Lung (tissue), 12 donors: Measurements from ENCODE around the gene GAB2. TPM values are rescaled to one million over a fixed set of nuclear protein-coding genes. Genes with fewer than 3 reads are reported as not detected.
A peak's percentile ranks its signal among the peaks of the same experiment; 100 is the strongest.

ENCODE experiments used
- ATAC-seq: fragments of 200-7000 bp; cut with Tn5 transposase; one replicate; pipeline ENCODE4 v1.9.1; 2020; ENCODE audit warnings: moderate number of reproducible peaks; ENCODE audit not compliant: insufficient read depth, low FRiP score
- DNase-seq, 3 donors: peaks; one replicate each; pipeline ENCODE4 v3.0.0-alpha.2; 2013 to 2017
- H3K27ac ChIP-seq, 2 donors: one replicate each; pipeline ENCODE4 v1.5.1; 2013; ENCODE audit warnings: mild to moderate bottlenecking in 2 of 2, moderate library complexity in 2 of 2, control low read depth in 1 of 2, inconsistent platforms in 1 of 2, low read depth in 1 of 2, low read length in 1 of 2
- H3K27me3 ChIP-seq, 3 donors: one replicate each; pipeline ENCODE4 v1.5.1; 2013; ENCODE audit warnings: low read length in 2 of 3; ENCODE audit not compliant: control insufficient read depth in 3 of 3, insufficient read depth in 3 of 3
- H3K36me3 ChIP-seq, 4 donors: one replicate each; pipeline ENCODE4 v1.5.1; 2013; ENCODE audit warnings: low read length in 4 of 4, mild to moderate bottlenecking in 1 of 4, moderate library complexity in 1 of 4; ENCODE audit not compliant: control insufficient read depth in 4 of 4, insufficient read depth in 4 of 4
- H3K4me1 ChIP-seq, 5 donors: one replicate each; pipeline ENCODE4 v1.5.1; 2013; ENCODE audit warnings: low read length in 5 of 5, mild to moderate bottlenecking in 2 of 5, moderate library complexity in 1 of 5; ENCODE audit not compliant: control insufficient read depth in 5 of 5, insufficient read depth in 5 of 5
- H3K4me3 ChIP-seq: one replicate; pipeline ENCODE4 v1.5.1; 2013; ENCODE audit warnings: mild to moderate bottlenecking, control low read depth, moderate library complexity
- H3K9ac ChIP-seq, 2 donors: one replicate each; pipeline ENCODE4 v1.5.1; 2013; ENCODE audit warnings: low read length in 2 of 2, control low read depth in 1 of 2; ENCODE audit not compliant: insufficient read depth in 1 of 2
- H3K9me3 ChIP-seq, 4 donors: one replicate each; pipeline ENCODE4 v1.5.1; 2013; ENCODE audit warnings: low read length in 3 of 4, mild to moderate bottlenecking in 1 of 4, moderate library complexity in 1 of 4; ENCODE audit not compliant: control insufficient read depth in 4 of 4, insufficient read depth in 3 of 4
- WGBS, 2 donors: extraction: QIAGEN DNeasy Blood & Tissue Kit; methylation state at CpG; one replicate each; pipeline ENCODE4 v1.1.7; 2013; 5-methylcytosine and 5-hydroxymethylcytosine counted together
- polyA plus RNA-seq, 2 donors: library from polyadenylated mRNA; stranded (reverse); fragments of 200-250 nt; gene quantifications; one replicate each; pipeline ENCODE4 v1.2.1, GENCODE V29; 2013
- total RNA-seq, 2 donors: library from RNA; depleted of rRNA in 1 of 2; stranded (reverse); fragments of >200 nt in 1 of 2; gene quantifications; one replicate each; pipeline ENCODE4 v1.2.1, GENCODE V29; 2014 to 2021
- TF ChIP-seq, protein P1 (sequence below): IDR thresholded peaks from 2 replicates; pipeline ENCODE4 v1.5.1; 2012; ENCODE audit warnings: mild to moderate bottlenecking; ENCODE audit errors: control extremely low read depth, extremely low read depth
- donor health status: control.
- donor health status: control.
- donor health status: Bipolar disorder and iron deficiency.
- donor health status: healthy.
- donor health status: DM: yes; HTN: yes; CAD: no.

The GAB2 gene
- total and polyA plus RNA-seq, 4 donors, result 17.8 to 47.9 (median 23.1) TPM

GRCh38 chr11:78193806-78194205 lies 223.8 kb downstream of the GAB2 start:
- H3K9me3 ChIP-seq, result peaks cover 0 to 2% (median 0%) of the 10 kb centered on the region in 4 donors
- TF ChIP-seq, protein P1, sequence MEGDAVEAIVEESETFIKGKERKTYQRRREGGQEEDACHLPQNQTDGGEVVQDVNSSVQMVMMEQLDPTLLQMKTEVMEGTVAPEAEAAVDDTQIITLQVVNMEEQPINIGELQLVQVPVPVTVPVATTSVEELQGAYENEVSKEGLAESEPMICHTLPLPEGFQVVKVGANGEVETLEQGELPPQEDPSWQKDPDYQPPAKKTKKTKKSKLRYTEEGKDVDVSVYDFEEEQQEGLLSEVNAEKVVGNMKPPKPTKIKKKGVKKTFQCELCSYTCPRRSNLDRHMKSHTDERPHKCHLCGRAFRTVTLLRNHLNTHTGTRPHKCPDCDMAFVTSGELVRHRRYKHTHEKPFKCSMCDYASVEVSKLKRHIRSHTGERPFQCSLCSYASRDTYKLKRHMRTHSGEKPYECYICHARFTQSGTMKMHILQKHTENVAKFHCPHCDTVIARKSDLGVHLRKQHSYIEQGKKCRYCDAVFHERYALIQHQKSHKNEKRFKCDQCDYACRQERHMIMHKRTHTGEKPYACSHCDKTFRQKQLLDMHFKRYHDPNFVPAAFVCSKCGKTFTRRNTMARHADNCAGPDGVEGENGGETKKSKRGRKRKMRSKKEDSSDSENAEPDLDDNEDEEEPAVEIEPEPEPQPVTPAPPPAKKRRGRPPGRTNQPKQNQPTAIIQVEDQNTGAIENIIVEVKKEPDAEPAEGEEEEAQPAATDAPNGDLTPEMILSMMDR, result no peak
- no peak for DNase-seq
- no peak for ATAC-seq
- no peak overlapping the region for H3K9ac ChIP-seq
- H3K27me3 ChIP-seq, result no peaks in the 10 kb centered on the region
- peaks cover 0 to 12% (median 3%) of the 10 kb centered on the region in 4 donors for H3K36me3 ChIP-seq
- peaks cover 0 to 17% (median 0%) of the 10 kb centered on the region in 5 donors for H3K4me1 ChIP-seq
- WGBS, 2 donors, result 95 to 96% methylated on average over 8 of the region's 8 CpGs
- no peak overlapping the region for H3K4me3 ChIP-seq
- H3K27ac ChIP-seq, result no peak overlapping the region

- Histone ChIP-seq H3K4me1 (peaks cover 0 to 17% (median 0%) of the 10 kb centered on the region in 5 donors), H3K27me3 (no peaks in the 10 kb centered on the region), H3K9me3 (peaks cover 0 to 2% (median 0%) of the 10 kb centered on the region in 4 donors), H3K36me3 (peaks cover 0 to 10% (median 0%) of the 10 kb centered on the region in 4 donors), H3K4me3 (no peak overlapping the region), H3K27ac (peak overlapping the region in 1 of 2 donors; percentile 15), H3K9ac (no peak overlapping the region)
- DNase-seq (no peak), ATAC-seq (no peak)
- 75 to 87% methylated on average over 4 of the region's 4 CpGs for WGBS, 2 donors
- TF ChIP-seq, protein P1, result no peak
Observed at GRCh38 chr11:78192911-78193351, 224.7 kb downstream of the GAB2 start.

- DNase-seq (no peak), ATAC-seq (no peak)
- Histone ChIP-seq H3K9ac (no peak overlapping the region), H3K27ac (no peak overlapping the region), H3K27me3 (no peaks in the 10 kb centered on the region), H3K36me3 (peaks cover 0 to 5% (median 0%) of the 10 kb centered on the region in 4 donors), H3K9me3 (peaks cover 0 to 2% (median 0%) of the 10 kb centered on the region in 4 donors), H3K4me3 (no peak overlapping the region), H3K4me1 (peaks cover 0 to 21% (median 0%) of the 10 kb centered on the region in 5 donors)
- WGBS, 2 donors, result 73 to 84% methylated on average over 6 of the region's 6 CpGs
- TF ChIP-seq, protein P1, result no peak
Observed at GRCh38 chr11:78192223-78192719, 225.3 kb downstream of the GAB2 start.
